Measurements from ENCODE around the gene KRT2.

The KRT2 gene

DNA sequence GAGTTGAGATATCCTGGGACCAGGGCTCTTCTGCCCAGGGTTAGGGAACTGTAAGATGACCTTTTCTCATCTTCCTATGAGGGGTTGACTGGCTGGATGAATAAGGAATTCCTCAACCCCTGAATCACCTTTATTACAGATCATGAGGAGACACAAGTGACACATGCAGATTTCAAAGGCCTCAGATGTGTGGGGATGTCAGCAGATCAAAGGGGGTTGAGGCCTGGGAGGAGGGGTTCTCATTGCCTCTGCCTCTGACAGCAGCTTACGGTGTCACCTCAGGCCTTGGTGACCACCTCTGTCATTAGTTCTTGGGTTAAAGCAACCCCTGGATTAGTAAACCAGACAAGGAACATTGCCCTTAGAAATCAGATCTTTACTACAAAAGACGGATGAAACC, 48.7 kb downstream of the KRT2 start:
- TF ChIP-seq ZNF274 (IDR thresholded peaks at IDR 0.05; ENCODE audit: low read depth, low read length): no peak

DNA sequence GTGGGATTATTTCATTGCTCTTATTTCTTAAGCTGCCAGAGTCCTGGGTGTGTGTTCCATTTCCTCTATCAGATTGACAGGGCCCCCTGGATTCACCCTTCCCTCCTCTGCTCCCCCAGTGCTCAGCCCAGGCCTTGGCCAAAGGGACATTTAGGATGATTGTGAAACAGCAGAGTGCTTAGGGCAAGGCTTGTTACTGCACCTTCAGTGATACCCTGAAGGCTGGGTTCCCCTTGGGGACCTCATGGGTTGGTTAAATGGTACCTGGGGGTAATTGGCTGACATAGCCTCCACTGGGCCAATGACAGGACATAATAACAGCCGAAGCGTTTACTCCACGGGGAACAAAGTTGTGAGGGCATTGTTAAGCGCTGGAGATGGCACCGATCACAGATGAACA, 49.5 kb downstream of the KRT2 start:
- no peak for TF ChIP-seq ZNF274 (IDR thresholded peaks at IDR 0.05; ENCODE audit: low read depth, low read length)
- no peak overlapping the region for H3K4me3 ChIP-seq (ENCODE audit: low read length)

More for the DNA sequence above, 48.7 kb downstream of the KRT2 start:
- H3K4me3 ChIP-seq (ENCODE audit: low read length): no peak overlapping the region

GRCh38 chr12:52601671-52602070, 50.3 kb downstream of the KRT2 start:
- TF ChIP-seq ZNF274 (IDR thresholded peaks at IDR 0.05; ENCODE audit: low read depth, low read length): no peak
- H3K4me3 ChIP-seq (ENCODE audit: low read length): no peak overlapping the region

GRCh38 chr12:52600941-52601481, 51.0 kb downstream of the KRT2 start, which contains the start of gene KRT72:
TSS of gene KRT72 (minus strand) at chr12:52601463. CDS start at chr12:52601452, 11 bp downstream.
- no peak for TF ChIP-seq ZNF274 (IDR thresholded peaks at IDR 0.05; ENCODE audit: low read depth, low read length)
- H3K4me3 ChIP-seq (ENCODE audit: low read length): no peak within 1 kb of the TSS

- no peak overlapping the region for H3K4me3 ChIP-seq (ENCODE audit: low read length)
- no peak for TF ChIP-seq ZNF274 (IDR thresholded peaks at IDR 0.05; ENCODE audit: low read depth, low read length)
These were observed 51.5 kb downstream of the KRT2 start for GRCh38 chr12:52600475-52600874.

DNA sequence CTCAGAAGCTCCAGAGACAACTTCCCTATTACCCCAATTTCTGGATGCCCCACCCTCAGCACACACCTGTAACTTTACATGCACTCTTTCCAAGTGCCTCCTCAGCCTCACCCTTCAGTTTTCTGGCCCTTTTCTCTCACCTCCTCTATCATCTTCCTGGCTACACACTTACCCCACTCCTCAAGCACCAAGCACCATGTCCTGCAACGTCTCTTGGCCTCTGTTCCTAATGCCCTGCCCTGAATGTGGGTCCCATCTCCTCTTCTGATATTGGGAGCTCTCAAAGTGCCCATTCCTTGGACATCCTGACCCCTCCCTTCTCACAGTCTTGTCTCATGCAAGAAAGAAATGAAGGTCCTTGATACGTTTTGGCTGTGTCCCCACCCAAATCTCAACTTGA, 51.9 kb downstream of the KRT2 start:
- no peak overlapping the region for H3K4me3 ChIP-seq (ENCODE audit: low read length)
- TF ChIP-seq ZNF274 (IDR thresholded peaks at IDR 0.05; ENCODE audit: low read depth, low read length): no peak

DNA sequence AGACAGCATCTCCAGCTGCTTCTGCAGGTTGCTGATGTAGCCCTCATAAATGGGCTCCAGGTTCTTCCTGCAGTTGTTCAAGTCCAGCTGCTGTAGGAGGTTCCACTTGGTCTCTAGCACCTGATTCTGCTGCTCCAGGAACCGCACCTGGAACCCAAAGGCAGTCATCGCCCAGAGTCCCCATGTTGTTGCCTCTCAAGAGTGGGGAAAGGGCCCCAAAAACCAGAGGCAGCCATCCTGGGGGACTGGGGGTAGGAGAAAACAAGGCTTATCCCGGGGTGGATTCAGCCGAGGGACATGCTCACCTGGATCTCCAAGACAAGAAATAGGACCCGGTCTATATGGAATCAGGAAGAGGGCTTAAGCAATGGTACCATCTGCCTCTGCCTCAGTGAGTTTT, 53.0 kb downstream of the KRT2 start:
- TF ChIP-seq ZNF274 (IDR thresholded peaks at IDR 0.05; ENCODE audit: low read depth, low read length): no peak
- H3K4me3 ChIP-seq (ENCODE audit: low read length): no peak overlapping the region
